A549 (cell line): ENCODE results near the gene SPRR2B. TPM values are rescaled to one million over a fixed set of nuclear protein-coding genes. Genes with fewer than 3 reads are reported as not detected.

Source experiments
- ATAC-seq, 2 experiments: fragments of 200-7000 bp in 1 of 2; fragments of >200 bp in 1 of 2; cut with Nextera tagmentation in 1 of 2; cut with Tn5 transposase in 1 of 2; 3 replicates each; pipeline versions ENCODE4 v1.8.0 to v1.9.1; 2018 to 2020; ENCODE audit warnings: mild to moderate bottlenecking in 1 of 2, moderate library complexity in 1 of 2
- CTCF ChIA-PET: fragments of 300-600 bp; sonication (Branson Sonifier 250); formaldehyde crosslinking; extraction: SDS; loops from one replicate; lab custom pipeline; 2021; ENCODE audit warnings: antibody characterized with exemption, inconsistent platforms; lab: Yijun Ruan, JAX
- POLR2A ChIA-PET: fragments of 350-600 bp; formaldehyde crosslinking; extraction: SDS; loops from one replicate; lab custom pipeline; 2021; ENCODE audit warnings: antibody characterized with exemption, inconsistent platforms; lab: Yijun Ruan, JAX
- DNase-seq, 2 experiments: peaks; one replicate each; pipeline versions ENCODE4 v3.0.0 to v3.0.0-alpha.2; 2011 to 2016; ENCODE audit warnings: low read depth in 1 of 2, low spot score in 1 of 2
- FAIRE-seq: peaks from 2 replicates; lab custom pipeline; 2011; peaks lifted over from hg19 to GRCh38; lab: Jason Lieb, UNC
- H3K27ac ChIP-seq, 2 experiments: fragments of >200 bp; sonication (Bioruptor Twin); formaldehyde crosslinking; 3 replicates each; pipeline ENCODE4 v1.5.1; 2016 to 2017
- H3K4me1 ChIP-seq: fragments of >200 bp; sonication (Bioruptor Twin); formaldehyde crosslinking; 3 replicates; pipeline ENCODE4 v1.6.1; 2016
- H3K4me2 ChIP-seq: fragments of >200 bp; sonication (Bioruptor Twin); formaldehyde crosslinking; 3 replicates; pipeline ENCODE4 v1.6.1; 2016
- H3K4me3 ChIP-seq: fragments of >200 bp; sonication (Bioruptor Twin); formaldehyde crosslinking; 3 replicates; pipeline ENCODE4 v1.5.1; 2016
- H3K9me3 ChIP-seq: fragments of >200 bp; sonication (Bioruptor Twin); formaldehyde crosslinking; 3 replicates; pipeline ENCODE4 v1.6.1; 2016
- CBX2 ChIP-seq: fragments of 200-600 bp; sonication (generic); IDR thresholded peaks from 2 replicates; pipeline ENCODE4 v1.6.1; 2016; ENCODE audit warnings: low read depth, mild to moderate bottlenecking, borderline replicate concordance
- EHMT2 ChIP-seq: fragments of 200-600 bp; sonication (generic); IDR thresholded peaks from 2 replicates; pipeline ENCODE4 v1.6.1; 2016; ENCODE audit warnings: antibody characterized with exemption, low read depth, mild to moderate bottlenecking, moderate library complexity
- FOSL2 ChIP-seq, 2 experiments: fragments of 450-650 bp in 1 of 2; fragments of >200 bp in 1 of 2; sonication (Bioruptor Twin) in 1 of 2; formaldehyde crosslinking; IDR thresholded peaks; 2 replicates each; pipeline versions ENCODE4 v1.5.0 to v1.6.1; 2016 to 2020; ENCODE audit warnings: mild to moderate bottlenecking in 1 of 2, moderate library complexity in 1 of 2
- FOXS1 ChIP-seq: fragments of 250-450 bp; sonication (Bioruptor Pico); IDR thresholded peaks from 2 replicates; pipeline ENCODE4 v1.5.0; 2020; ENCODE audit warnings: mild to moderate bottlenecking, moderate library complexity
- HDAC2 ChIP-seq: fragments of 200-600 bp; sonication (generic); IDR thresholded peaks from 2 replicates; pipeline ENCODE4 v1.6.1; 2016
- KDM1A ChIP-seq: fragments of 200-600 bp; sonication (generic); IDR thresholded peaks from 2 replicates; pipeline ENCODE4 v1.6.1; 2016; ENCODE audit warnings: low read depth, mild to moderate bottlenecking
- MAFK ChIP-seq: fragments of 450-650 bp; IDR thresholded peaks from 2 replicates; pipeline ENCODE4 v1.6.1; 2014; ENCODE audit not compliant: partially characterized antibody
- MAZ ChIP-seq: fragments of 150-350 bp; IDR thresholded peaks from 2 replicates; pipeline ENCODE4 v1.6.1; 2014; ENCODE audit warnings: antibody characterized with exemption, low read depth, low read length, borderline replicate concordance
- NPAS2 ChIP-seq: fragments of 250-450 bp; sonication (Bioruptor Pico); IDR thresholded peaks from 2 replicates; pipeline ENCODE4 v1.8.0; 2022; ENCODE audit warnings: mild to moderate bottlenecking, moderate library complexity, borderline replicate concordance
- POLR2AphosphoS2 ChIP-seq: conservative IDR thresholded peaks from 2 replicates; pipeline ENCODE4 v1.6.1; 2012; ENCODE audit warnings: low read length, improper control_type of control experiment, inconsistent platforms
- SREBF2 ChIP-seq: fragments of 450-650 bp; IDR thresholded peaks from 2 replicates; pipeline ENCODE4 v1.6.1; 2014; ENCODE audit warnings: mild to moderate bottlenecking, moderate library complexity
- ZNF302 ChIP-seq: fragments of 250-450 bp; sonication (Bioruptor Pico); IDR thresholded peaks from 2 replicates; pipeline ENCODE4 v1.9.0; 2021; ENCODE audit warnings: inconsistent platforms, mild to moderate bottlenecking, moderate library complexity
- WGBS: methylation state at CpG from one replicate; pipeline ENCODE4 v1.1.6; 2017; ENCODE audit errors: missing lambda C conversion rate; 5-methylcytosine and 5-hydroxymethylcytosine counted together
- polyA plus RNA-seq, 4 experiments: library from polyadenylated mRNA; depleted of rRNA in 3 of 4; stranded (reverse); fragments of >200 nt; fragmentation: RNase III in 1 of 4; extraction: RNeasy Plus Mini Kit Qiagen cat#74134 plus additional on column Dnase treatment in 1 of 4; gene quantifications; 2 replicates in 3 of 4; 3 replicates in 1 of 4; pipeline ENCODE4 v1.2.3, GENCODE V29; 2011 to 2017
- TF ChIP-seq, protein P1 (sequence below): fragments of >200 bp; sonication (Bioruptor Twin); formaldehyde crosslinking; IDR thresholded peaks from 2 replicates; pipeline ENCODE4 v1.6.1; 2016
- TF ChIP-seq, protein P2 (sequence below): fragments of >200 bp; sonication (Bioruptor Twin); formaldehyde crosslinking; IDR thresholded peaks from 3 replicates; pipeline ENCODE4 v1.5.1; 2016
- TF ChIP-seq, protein P3 (sequence below): fragments of >200 bp; sonication (Bioruptor Twin); formaldehyde crosslinking; IDR thresholded peaks from 3 replicates; pipeline ENCODE4 v1.6.1; 2016
- TF ChIP-seq, protein P4 (sequence below): fragments of 250-450 bp; sonication (Bioruptor Pico); IDR thresholded peaks from 2 replicates; pipeline ENCODE4 v1.5.0; 2020; ENCODE audit warnings: low read depth, mild to moderate bottlenecking, moderate library complexity
- TF ChIP-seq, protein P5 (sequence below): fragments of 450-650 bp; IDR thresholded peaks from 2 replicates; pipeline ENCODE4 v1.6.1; 2014; ENCODE audit warnings: antibody characterized with exemption
- TF ChIP-seq, protein P6 (sequence below): fragments of 250-450 bp; sonication (Bioruptor Pico); IDR thresholded peaks from 2 replicates; pipeline ENCODE4 v1.5.0; 2021; ENCODE audit warnings: mild to moderate bottlenecking, moderate library complexity, borderline replicate concordance

The SPRR2B gene
- polyA plus RNA-seq, 2 of the 4 experiments (the other 2 are of a cell fraction) = not detected

DNA sequence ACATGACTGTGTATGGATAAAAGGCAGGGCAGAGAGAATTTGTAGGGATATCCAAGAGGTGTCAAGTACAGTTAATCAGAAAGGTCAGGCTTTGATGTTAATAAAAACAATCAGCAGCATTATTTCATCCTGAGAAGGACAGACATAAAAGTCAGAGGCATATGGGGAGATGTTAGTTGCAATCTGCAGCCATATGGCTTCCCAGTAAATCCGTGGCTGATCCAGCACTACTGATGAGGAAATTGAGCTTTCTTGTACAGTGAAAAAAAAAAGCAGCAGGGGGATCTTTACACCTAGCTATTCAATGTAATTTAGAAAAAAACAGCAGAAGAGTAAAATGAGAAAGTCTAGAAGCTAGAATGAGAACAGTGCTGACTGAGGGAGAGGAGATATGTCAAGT lies 42.6 kb downstream of the SPRR2B start:
- ATAC-seq (no peak), DNase-seq (no peak), FAIRE-seq (no peak)
- Histone ChIP-seq H3K4me1 (no peaks in the 10 kb centered on the region), H3K4me3 (no peak overlapping the region), H3K9me3 (no peaks in the 10 kb centered on the region), H3K4me2 (no peak overlapping the region), H3K27ac (no peak overlapping the region)
- ChIA-PET CTCF (interaction anchor here (0.8 kb wide), 1 partner anchor 158 kb away, joined by 4 read pairs; no protein-coding TSS in a partner anchor), POLR2A (no interaction called here)
- WGBS = 0% methylated on average over 1 of the region's 1 CpG
- TF ChIP-seq HDAC2 (no peak), POLR2AphosphoS2 (no peak), NPAS2 (CRISPR knock-in tag) (no peak)

DNA sequence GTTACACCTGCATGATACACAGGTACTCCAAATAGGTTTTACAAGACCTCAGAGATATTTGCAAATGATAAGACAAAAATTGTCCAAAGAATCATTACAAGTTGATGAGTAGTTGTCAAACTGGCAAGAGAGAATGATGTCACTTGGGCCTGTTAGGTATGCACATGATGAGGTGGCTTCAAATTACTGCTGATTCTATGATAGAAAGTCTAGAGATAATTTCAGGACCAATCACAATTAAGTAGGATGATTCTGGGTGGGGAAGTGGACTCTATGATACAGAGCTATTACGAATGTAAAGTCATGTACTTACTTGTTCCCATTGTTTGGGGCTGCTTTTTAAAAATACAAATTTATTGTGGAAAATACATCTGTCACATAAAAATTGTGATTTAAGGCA lies 45.6 kb downstream of the SPRR2B start:
- no peak for DNase-seq
- CTCF ChIA-PET = no interaction called here
- no peak overlapping the region for H3K4me2 ChIP-seq
- no peak overlapping the region for H3K4me3 ChIP-seq
- H3K4me1 ChIP-seq = no peaks in the 10 kb centered on the region
- no peak overlapping the region for H3K27ac ChIP-seq
- no peak for ATAC-seq
- 0% methylated on average over 1 of the region's 1 CpG for WGBS
- no peak for FAIRE-seq
- TF ChIP-seq, protein P1, sequence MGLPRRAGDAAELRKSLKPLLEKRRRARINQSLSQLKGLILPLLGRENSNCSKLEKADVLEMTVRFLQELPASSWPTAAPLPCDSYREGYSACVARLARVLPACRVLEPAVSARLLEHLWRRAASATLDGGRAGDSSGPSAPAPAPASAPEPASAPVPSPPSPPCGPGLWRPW = no peak
- TF ChIP-seq SREBF2 = no peak
- no peak for TF ChIP-seq KDM1A
- TF ChIP-seq, protein P2, sequence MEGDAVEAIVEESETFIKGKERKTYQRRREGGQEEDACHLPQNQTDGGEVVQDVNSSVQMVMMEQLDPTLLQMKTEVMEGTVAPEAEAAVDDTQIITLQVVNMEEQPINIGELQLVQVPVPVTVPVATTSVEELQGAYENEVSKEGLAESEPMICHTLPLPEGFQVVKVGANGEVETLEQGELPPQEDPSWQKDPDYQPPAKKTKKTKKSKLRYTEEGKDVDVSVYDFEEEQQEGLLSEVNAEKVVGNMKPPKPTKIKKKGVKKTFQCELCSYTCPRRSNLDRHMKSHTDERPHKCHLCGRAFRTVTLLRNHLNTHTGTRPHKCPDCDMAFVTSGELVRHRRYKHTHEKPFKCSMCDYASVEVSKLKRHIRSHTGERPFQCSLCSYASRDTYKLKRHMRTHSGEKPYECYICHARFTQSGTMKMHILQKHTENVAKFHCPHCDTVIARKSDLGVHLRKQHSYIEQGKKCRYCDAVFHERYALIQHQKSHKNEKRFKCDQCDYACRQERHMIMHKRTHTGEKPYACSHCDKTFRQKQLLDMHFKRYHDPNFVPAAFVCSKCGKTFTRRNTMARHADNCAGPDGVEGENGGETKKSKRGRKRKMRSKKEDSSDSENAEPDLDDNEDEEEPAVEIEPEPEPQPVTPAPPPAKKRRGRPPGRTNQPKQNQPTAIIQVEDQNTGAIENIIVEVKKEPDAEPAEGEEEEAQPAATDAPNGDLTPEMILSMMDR = no peak
- TF ChIP-seq FOXS1 (CRISPR knock-in tag) = no peak
- TF ChIP-seq HDAC2 = no peak
- TF ChIP-seq FOSL2 (IDR thresholded peaks at IDR 0.05) = no peak
- no peak for TF ChIP-seq FOSL2 (CRISPR knock-in tag; IDR thresholded peaks at IDR 0.05)
- TF ChIP-seq, protein P3, sequence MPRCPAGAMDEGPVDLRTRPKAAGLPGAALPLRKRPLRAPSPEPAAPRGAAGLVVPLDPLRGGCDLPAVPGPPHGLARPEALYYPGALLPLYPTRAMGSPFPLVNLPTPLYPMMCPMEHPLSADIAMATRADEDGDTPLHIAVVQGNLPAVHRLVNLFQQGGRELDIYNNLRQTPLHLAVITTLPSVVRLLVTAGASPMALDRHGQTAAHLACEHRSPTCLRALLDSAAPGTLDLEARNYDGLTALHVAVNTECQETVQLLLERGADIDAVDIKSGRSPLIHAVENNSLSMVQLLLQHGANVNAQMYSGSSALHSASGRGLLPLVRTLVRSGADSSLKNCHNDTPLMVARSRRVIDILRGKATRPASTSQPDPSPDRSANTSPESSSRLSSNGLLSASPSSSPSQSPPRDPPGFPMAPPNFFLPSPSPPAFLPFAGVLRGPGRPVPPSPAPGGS = no peak
- TF ChIP-seq, protein P4, sequence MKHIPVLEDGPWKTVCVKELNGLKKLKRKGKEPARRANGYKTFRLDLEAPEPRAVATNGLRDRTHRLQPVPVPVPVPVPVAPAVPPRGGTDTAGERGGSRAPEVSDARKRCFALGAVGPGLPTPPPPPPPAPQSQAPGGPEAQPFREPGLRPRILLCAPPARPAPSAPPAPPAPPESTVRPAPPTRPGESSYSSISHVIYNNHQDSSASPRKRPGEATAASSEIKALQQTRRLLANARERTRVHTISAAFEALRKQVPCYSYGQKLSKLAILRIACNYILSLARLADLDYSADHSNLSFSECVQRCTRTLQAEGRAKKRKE (CRISPR knock-in tag) = no peak
- TF ChIP-seq, protein P5, sequence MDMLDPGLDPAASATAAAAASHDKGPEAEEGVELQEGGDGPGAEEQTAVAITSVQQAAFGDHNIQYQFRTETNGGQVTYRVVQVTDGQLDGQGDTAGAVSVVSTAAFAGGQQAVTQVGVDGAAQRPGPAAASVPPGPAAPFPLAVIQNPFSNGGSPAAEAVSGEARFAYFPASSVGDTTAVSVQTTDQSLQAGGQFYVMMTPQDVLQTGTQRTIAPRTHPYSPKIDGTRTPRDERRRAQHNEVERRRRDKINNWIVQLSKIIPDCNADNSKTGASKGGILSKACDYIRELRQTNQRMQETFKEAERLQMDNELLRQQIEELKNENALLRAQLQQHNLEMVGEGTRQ = no peak
- no peak for TF ChIP-seq MAFK
- no peak for TF ChIP-seq MAZ
- TF ChIP-seq, protein P6, sequence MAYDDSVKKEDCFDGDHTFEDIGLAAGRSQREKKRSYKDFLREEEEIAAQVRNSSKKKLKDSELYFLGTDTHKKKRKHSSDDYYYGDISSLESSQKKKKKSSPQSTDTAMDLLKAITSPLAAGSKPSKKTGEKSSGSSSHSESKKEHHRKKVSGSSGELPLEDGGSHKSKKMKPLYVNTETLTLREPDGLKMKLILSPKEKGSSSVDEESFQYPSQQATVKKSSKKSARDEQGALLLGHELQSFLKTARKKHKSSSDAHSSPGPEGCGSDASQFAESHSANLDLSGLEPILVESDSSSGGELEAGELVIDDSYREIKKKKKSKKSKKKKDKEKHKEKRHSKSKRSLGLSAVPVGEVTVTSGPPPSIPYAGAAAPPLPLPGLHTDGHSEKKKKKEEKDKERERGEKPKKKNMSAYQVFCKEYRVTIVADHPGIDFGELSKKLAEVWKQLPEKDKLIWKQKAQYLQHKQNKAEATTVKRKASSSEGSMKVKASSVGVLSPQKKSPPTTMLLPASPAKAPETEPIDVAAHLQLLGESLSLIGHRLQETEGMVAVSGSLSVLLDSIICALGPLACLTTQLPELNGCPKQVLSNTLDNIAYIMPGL = no peak
- TF ChIP-seq EHMT2 = no peak
- no peak for TF ChIP-seq CBX2
- TF ChIP-seq ZNF302 (CRISPR knock-in tag) = no peak
- TF ChIP-seq, all 56 proteins: peak for 0
- H3K9me3 ChIP-seq = no peaks in the 10 kb centered on the region
- POLR2A ChIA-PET = no interaction called here
